Ovary (tissue), 9 donors: ENCODE data around the gene MAVS. TPM values are rescaled to one million over a fixed set of nuclear protein-coding genes. Genes with fewer than 3 reads are reported as not detected.

Experiments used
- DNase-seq, 5 donors: peaks; one replicate each; pipeline ENCODE4 v3.0.0-alpha.2; 2019 to 2020
- H3K27ac ChIP-seq, 2 donors: fragments of 200-600 bp; one replicate each; pipeline versions ENCODE4 v1.5.1 to v1.8.0; 2019 to 2022
- H3K27me3 ChIP-seq: fragments of 200-600 bp; one replicate; pipeline ENCODE4 v1.8.0; 2022
- H3K36me3 ChIP-seq: fragments of 200-600 bp; sonication (generic); one replicate; pipeline ENCODE4 v1.5.1; 2019
- H3K4me1 ChIP-seq: one replicate; pipeline ENCODE4 v1.8.1; 2013; ENCODE audit warnings: mild to moderate bottlenecking, moderate library complexity; ENCODE audit not compliant: insufficient read depth
- H3K4me3 ChIP-seq: fragments of 200-600 bp; sonication (generic); one replicate; pipeline ENCODE4 v1.5.1; 2017
- H3K9me3 ChIP-seq, 2 donors: fragments of 200-600 bp in 1 of 2; sonication (generic) in 1 of 2; one replicate each; pipeline versions ENCODE4 v1.5.1 to v1.8.1; 2013 to 2019; ENCODE audit warnings: mild to moderate bottlenecking in 1 of 2, moderate library complexity in 1 of 2
- EP300 ChIP-seq: sonication (generic); formaldehyde crosslinking; IDR thresholded peaks from one replicate; pipeline ENCODE4 v1.6.1; 2017; ENCODE audit warnings: antibody characterized with exemption
- POLR2A ChIP-seq: fragments of 450-650 bp; IDR thresholded peaks from one replicate; pipeline ENCODE4 v1.6.1; 2017; ENCODE audit warnings: antibody characterized with exemption, mild to moderate bottlenecking, moderate library complexity
- whole genome bisulfite sequencing, 3 donors: extraction: QIAGEN DNeasy Blood & Tissue Kit in 1 of 3; methylation state at CpG; one replicate each; pipeline versions ENCODE4 v1.1.5 to v1.1.7; 2013 to 2017; 5-methylcytosine and 5-hydroxymethylcytosine counted together
- intact Hi-C, 4 donors: fragments of 100-400 bp; cut with DNase I; formaldehyde crosslinking; loops; one replicate each; pipeline versions ENCODE4 v1.11.0 to v1.15.1; 2022 to 2023
- polyA plus RNA-seq, 2 donors: library from polyadenylated mRNA; stranded (reverse); fragments of 200-250 nt in 1 of 2; fragments of 350-450 nt in 1 of 2; fragmentation: Illumina TruSeq in 1 of 2; extraction: RNeasy Lipid Tissue Mini Kit (QIAGEN cat#74804) in 1 of 2; gene quantifications; one replicate each; pipeline ENCODE4 v1.2.3, GENCODE V29; 2013 to 2014
- total RNA-seq, 7 donors: library from RNA; depleted of rRNA in 2 of 7; stranded (reverse); fragments of >200 nt in 2 of 7; fragmentation: NEBNext Ultra II Directional in 3 of 7; extraction: Animal tissue kit (Norgen Biotek cat#: 25700) in 3 of 7; gene quantifications; one replicate each; pipeline versions ENCODE4 v1.1.0 to v1.2.4, GENCODE V29; 2016 to 2023
- TF ChIP-seq, protein P1 (sequence below), 3 donors: fragments of 450-650 bp in 2 of 3; fragments of 200-600 bp in 1 of 3; IDR thresholded peaks; one replicate each; pipeline versions ENCODE4 v1.5.1 to v1.8.0; 2016 to 2022; ENCODE audit warnings: antibody characterized with exemption in 3 of 3, mild to moderate bottlenecking in 1 of 3
- donor health status: DM: no; HTN: no; CAD: no; lungs with moderate emphysema.
- donor health status: DM: no; HTN: no; CAD: no.
- donor health status: Bipolar disorder and iron deficiency.
- donor health status: DM: yes; HTN: yes; CAD: no.
- donor health status: DM: no; HTN: no; CAD: no.
- donor health status: DM: yes; HTN: yes; CAD: no.

Gene MAVS
- total and polyA plus RNA-seq, 9 donors, result 14.2 to 50.5 (median 34.5) TPM

DNA sequence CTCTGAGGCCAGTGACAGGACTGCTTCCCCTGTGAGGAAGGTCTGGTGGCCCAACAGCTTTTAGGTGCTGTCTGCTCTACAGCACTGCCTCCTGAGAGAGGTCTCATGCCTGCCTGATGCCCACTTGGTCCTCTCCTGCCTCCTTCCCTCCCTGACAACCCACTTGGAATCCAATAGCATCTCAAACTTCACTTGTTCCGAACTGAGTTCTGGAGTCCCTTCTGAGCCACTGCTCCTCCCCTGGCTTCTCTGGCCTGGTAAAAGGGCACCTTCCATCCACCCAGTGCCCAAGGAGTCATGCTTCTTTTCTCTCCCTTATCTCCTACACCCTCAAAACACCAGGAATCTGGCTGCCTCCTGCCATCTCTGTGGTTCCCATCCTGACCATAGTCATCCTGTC, 1.9 kb downstream of the MAVS start:
- Histone ChIP-seq H3K4me1 (peaks cover 2% of the 10 kb centered on the region), H3K36me3 (no peaks in the 10 kb centered on the region), H3K4me3 (no peak overlapping the region), H3K9me3 (no peaks in the 10 kb centered on the region), H3K27me3 (no peaks in the 10 kb centered on the region), H3K27ac (peak overlapping the region in 1 of 2 donors; percentile 12)
- 76 to 90% (median 76%) methylated on average over 1 of the region's 1 CpG for WGBS, 3 donors
- no peak for DNase-seq
- intact Hi-C loops, result no loop called here
- TF ChIP-seq EP300 (no peak), POLR2A (no peak)
- TF ChIP-seq, protein P1, sequence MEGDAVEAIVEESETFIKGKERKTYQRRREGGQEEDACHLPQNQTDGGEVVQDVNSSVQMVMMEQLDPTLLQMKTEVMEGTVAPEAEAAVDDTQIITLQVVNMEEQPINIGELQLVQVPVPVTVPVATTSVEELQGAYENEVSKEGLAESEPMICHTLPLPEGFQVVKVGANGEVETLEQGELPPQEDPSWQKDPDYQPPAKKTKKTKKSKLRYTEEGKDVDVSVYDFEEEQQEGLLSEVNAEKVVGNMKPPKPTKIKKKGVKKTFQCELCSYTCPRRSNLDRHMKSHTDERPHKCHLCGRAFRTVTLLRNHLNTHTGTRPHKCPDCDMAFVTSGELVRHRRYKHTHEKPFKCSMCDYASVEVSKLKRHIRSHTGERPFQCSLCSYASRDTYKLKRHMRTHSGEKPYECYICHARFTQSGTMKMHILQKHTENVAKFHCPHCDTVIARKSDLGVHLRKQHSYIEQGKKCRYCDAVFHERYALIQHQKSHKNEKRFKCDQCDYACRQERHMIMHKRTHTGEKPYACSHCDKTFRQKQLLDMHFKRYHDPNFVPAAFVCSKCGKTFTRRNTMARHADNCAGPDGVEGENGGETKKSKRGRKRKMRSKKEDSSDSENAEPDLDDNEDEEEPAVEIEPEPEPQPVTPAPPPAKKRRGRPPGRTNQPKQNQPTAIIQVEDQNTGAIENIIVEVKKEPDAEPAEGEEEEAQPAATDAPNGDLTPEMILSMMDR (IDR thresholded peaks at IDR 0.05), result no peak

DNA sequence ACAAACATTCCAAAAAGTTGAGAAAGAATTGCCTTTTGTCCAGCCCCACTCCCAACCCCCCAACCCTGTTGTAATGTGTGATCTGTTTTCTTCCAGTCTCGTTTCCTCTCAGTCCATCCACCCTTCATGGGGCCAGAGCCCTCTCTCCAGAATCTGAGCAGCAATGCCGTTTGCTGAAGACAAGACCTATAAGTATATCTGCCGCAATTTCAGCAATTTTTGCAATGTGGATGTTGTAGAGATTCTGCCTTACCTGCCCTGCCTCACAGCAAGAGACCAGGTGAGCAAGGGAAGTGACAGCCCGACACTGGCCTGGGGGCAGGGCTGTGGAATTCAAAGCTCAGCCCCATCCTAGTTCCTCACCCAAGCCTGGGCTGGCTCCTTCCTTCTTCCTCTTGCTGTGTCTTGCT, 7.8 kb downstream of the MAVS start:
- Histone ChIP-seq H3K9me3 (no peaks in the 10 kb centered on the region), H3K36me3 (no peaks in the 10 kb centered on the region), H3K4me3 (no peak overlapping the region), H3K27ac (no peak overlapping the region), H3K27me3 (no peaks in the 10 kb centered on the region), H3K4me1 (no peaks in the 10 kb centered on the region)
- no peak for TF ChIP-seq POLR2A
- TF ChIP-seq EP300, result no peak
- TF ChIP-seq, protein P1 (IDR thresholded peaks at IDR 0.05), result no peak
- WGBS, 3 donors, result 73 to 82% (median 75%) methylated on average over 4 of the region's 4 CpGs
- DNase-seq, result no peak
- intact Hi-C loops, result no loop called here

DNA sequence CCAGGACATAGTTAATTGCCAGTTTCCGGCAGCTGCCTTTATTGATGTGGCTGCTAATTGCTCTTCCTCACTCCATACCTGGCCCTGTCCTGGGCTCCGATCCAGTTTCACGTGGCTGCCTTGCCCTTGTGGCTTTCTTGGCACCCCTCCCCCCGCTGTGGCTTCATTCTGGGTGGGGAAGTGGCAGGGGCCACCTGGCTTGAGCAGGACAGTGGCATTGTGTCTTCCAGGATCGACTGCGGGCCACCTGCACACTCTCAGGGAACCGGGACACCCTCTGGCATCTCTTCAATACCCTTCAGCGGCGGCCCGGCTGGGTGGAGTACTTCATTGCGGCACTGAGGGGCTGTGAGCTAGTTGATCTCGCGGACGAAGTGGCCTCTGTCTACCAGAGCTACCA, 10.8 kb downstream of the MAVS start:
- no peak overlapping the region for H3K4me3 ChIP-seq
- no peaks in the 10 kb centered on the region for H3K27me3 ChIP-seq
- no peak overlapping the region for H3K27ac ChIP-seq
- WGBS, 3 donors, result 78 to 82% (median 79%) methylated on average over 14 of the region's 14 CpGs
- no peaks in the 10 kb centered on the region for H3K36me3 ChIP-seq
- DNase-seq, result no peak
- no peaks in the 10 kb centered on the region for H3K9me3 ChIP-seq
- no peaks in the 10 kb centered on the region for H3K4me1 ChIP-seq
- TF ChIP-seq, protein P1 (IDR thresholded peaks at IDR 0.05), result no peak
- no peak for TF ChIP-seq EP300
- no peak for TF ChIP-seq POLR2A
- intact Hi-C loops, result loop anchor here in 1 of 4 donors (5.0 kb wide), 1 partner anchor 70 kb away; the partner anchor contains the start of gene CENPB

DNA sequence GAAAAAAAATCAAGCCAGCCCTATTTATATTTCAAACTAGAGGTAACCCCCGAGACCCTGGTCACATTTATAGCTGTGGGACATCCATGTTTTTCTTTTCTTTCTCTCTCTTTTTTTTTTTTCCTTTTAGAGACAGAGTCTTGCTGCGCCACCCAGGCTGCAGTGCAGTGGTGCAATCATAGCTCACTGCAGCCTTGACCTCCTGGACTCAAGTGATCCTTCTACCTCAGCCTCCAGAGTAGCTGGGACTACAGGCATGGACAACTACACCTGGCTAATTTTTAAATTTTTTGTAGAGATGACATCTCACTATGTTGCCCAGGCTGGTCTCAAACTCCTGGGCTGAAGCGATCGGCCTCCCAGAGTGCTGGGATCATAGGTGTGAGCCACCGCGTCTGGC, 12.1 kb downstream of the MAVS start:
- H3K9me3 ChIP-seq, result no peaks in the 10 kb centered on the region
- no peaks in the 10 kb centered on the region for H3K27me3 ChIP-seq
- no peak for TF ChIP-seq EP300
- TF ChIP-seq, protein P1 (IDR thresholded peaks at IDR 0.05), result no peak
- no peak for TF ChIP-seq POLR2A
- 92 to 95% (median 93%) methylated on average over 6 of the region's 6 CpGs for WGBS, 3 donors
- no peaks in the 10 kb centered on the region for H3K4me1 ChIP-seq
- H3K36me3 ChIP-seq, result no peaks in the 10 kb centered on the region
- H3K27ac ChIP-seq, result no peak overlapping the region
- intact Hi-C loops, result loop anchor here in 1 of 4 donors (5.0 kb wide), 1 partner anchor 71 kb away; the partner anchor contains the start of gene CENPB
- DNase-seq, result no peak
- no peak overlapping the region for H3K4me3 ChIP-seq
